Activated B cell treated with CpG ODN at 0.5 μM for 24 hours (primary cell): ENCODE data around the gene ANKRD34B. TPM values are rescaled to one million over a fixed set of nuclear protein-coding genes. Genes with fewer than 3 reads are reported as not detected.

ENCODE experiments used
- ATAC-seq: fragments of 200-7000 bp; cut with Tn5 transposase; one replicate; pipeline ENCODE4 v1.10.0; 2021; ENCODE audit warnings: low read depth, mild to moderate bottlenecking, moderate library complexity
- CTCF ChIA-PET: fragments of 350-600 bp; sonication (Branson Sonifier 250); formaldehyde crosslinking; loops from one replicate; lab custom pipeline; 2021; ENCODE audit warnings: antibody characterized with exemption; lab: Charles Lee
- POLR2A ChIA-PET: fragments of 350-600 bp; sonication (Branson Sonifier 250); formaldehyde crosslinking; loops from one replicate; lab custom pipeline; 2021; ENCODE audit warnings: antibody characterized with exemption; lab: Charles Lee
- DNase-seq: peaks from one replicate; pipeline ENCODE4 v3.0.0; 2022
- H3K27ac Mint-ChIP-seq: one replicate; pipeline ENCODE4 v1.8.0; 2020; ENCODE audit warnings: mixed read lengths
- H3K27me3 Mint-ChIP-seq: one replicate; pipeline ENCODE4 v1.8.0; 2021; ENCODE audit warnings: mixed read lengths
- H3K36me3 Mint-ChIP-seq: one replicate; pipeline ENCODE4 v1.8.0; 2021; ENCODE audit warnings: low read depth, mixed read lengths
- H3K4me1 Mint-ChIP-seq: one replicate; pipeline ENCODE4 v1.8.0; 2021; ENCODE audit warnings: mixed read lengths
- H3K4me3 Mint-ChIP-seq: one replicate; pipeline ENCODE4 v1.8.0; 2020; ENCODE audit warnings: mild to moderate bottlenecking, mixed read lengths
- H3K9me3 Mint-ChIP-seq: one replicate; pipeline ENCODE4 v1.8.0; 2020; ENCODE audit warnings: mixed read lengths
- intact Hi-C: fragments of 100-400 bp; cut with micrococcal nuclease; formaldehyde crosslinking; loops from one replicate; pipeline ENCODE4 v1.15.1; 2024
- total RNA-seq: library from RNA; stranded (reverse); gene quantifications from 2 replicates; pipeline ENCODE4 v1.2.3, GENCODE V29; 2022
- TF ChIP-seq, protein P1 (sequence below): fragments of 200-600 bp; IDR thresholded peaks from one replicate; pipeline ENCODE4 v1.8.0; 2022; ENCODE audit warnings: antibody characterized with exemption, mild to moderate bottlenecking

The ANKRD34B gene
- total RNA-seq, 1 donor from 2014 or later: not detected

GRCh38 chr5:80559244-80559643 lies 10.8 kb downstream of the ANKRD34B start:
- no peak for ATAC-seq
- POLR2A ChIA-PET: no interaction called here
- H3K27ac Mint-ChIP-seq: no peak overlapping the region
- H3K27me3 Mint-ChIP-seq: peaks cover 19% of the 10 kb centered on the region
- DNase-seq: no peak
- TF ChIP-seq, protein P1, sequence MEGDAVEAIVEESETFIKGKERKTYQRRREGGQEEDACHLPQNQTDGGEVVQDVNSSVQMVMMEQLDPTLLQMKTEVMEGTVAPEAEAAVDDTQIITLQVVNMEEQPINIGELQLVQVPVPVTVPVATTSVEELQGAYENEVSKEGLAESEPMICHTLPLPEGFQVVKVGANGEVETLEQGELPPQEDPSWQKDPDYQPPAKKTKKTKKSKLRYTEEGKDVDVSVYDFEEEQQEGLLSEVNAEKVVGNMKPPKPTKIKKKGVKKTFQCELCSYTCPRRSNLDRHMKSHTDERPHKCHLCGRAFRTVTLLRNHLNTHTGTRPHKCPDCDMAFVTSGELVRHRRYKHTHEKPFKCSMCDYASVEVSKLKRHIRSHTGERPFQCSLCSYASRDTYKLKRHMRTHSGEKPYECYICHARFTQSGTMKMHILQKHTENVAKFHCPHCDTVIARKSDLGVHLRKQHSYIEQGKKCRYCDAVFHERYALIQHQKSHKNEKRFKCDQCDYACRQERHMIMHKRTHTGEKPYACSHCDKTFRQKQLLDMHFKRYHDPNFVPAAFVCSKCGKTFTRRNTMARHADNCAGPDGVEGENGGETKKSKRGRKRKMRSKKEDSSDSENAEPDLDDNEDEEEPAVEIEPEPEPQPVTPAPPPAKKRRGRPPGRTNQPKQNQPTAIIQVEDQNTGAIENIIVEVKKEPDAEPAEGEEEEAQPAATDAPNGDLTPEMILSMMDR: no peak
- CTCF ChIA-PET: no interaction called here
- intact Hi-C loops: no loop called here
- no peak overlapping the region for H3K4me3 Mint-ChIP-seq
- H3K9me3 Mint-ChIP-seq: no peaks in the 10 kb centered on the region
- H3K36me3 Mint-ChIP-seq: no peaks in the 10 kb centered on the region
- H3K4me1 Mint-ChIP-seq: no peaks in the 10 kb centered on the region

GRCh38 chr5:80555099-80555498 lies 15.0 kb downstream of the ANKRD34B start:
- H3K36me3 Mint-ChIP-seq: no peaks in the 10 kb centered on the region
- no peak overlapping the region for H3K4me3 Mint-ChIP-seq
- ATAC-seq (no peak), DNase-seq (no peak)
- TF ChIP-seq, protein P1: no peak
- H3K4me1 Mint-ChIP-seq: no peaks in the 10 kb centered on the region
- intact Hi-C loops: no loop called here
- POLR2A ChIA-PET: no interaction called here
- CTCF ChIA-PET: no interaction called here
- H3K9me3 Mint-ChIP-seq: no peaks in the 10 kb centered on the region
- peaks cover 26% of the 10 kb centered on the region for H3K27me3 Mint-ChIP-seq
- no peak overlapping the region for H3K27ac Mint-ChIP-seq

- DNase-seq: no peak
- no peak overlapping the region for H3K27ac Mint-ChIP-seq
- TF ChIP-seq, protein P1: no peak
- CTCF ChIA-PET: no interaction called here
- no peaks in the 10 kb centered on the region for H3K9me3 Mint-ChIP-seq
- no peak for ATAC-seq
- H3K36me3 Mint-ChIP-seq: no peaks in the 10 kb centered on the region
- intact Hi-C loops: no loop called here
- H3K4me1 Mint-ChIP-seq: no peaks in the 10 kb centered on the region
- H3K4me3 Mint-ChIP-seq: no peak overlapping the region
- H3K27me3 Mint-ChIP-seq: peaks cover 26% of the 10 kb centered on the region
- POLR2A ChIA-PET: no interaction called here
Measured at GRCh38 chr5:80554646-80555045, 15.4 kb downstream of the ANKRD34B start.

- ATAC-seq (no peak), DNase-seq (no peak)
- Mint-ChIP-seq H3K27me3 (peaks cover 8% of the 10 kb centered on the region), H3K4me1 (no peaks in the 10 kb centered on the region), H3K27ac (no peak overlapping the region), H3K9me3 (no peaks in the 10 kb centered on the region), H3K4me3 (no peak overlapping the region), H3K36me3 (no peaks in the 10 kb centered on the region)
- CTCF ChIA-PET: no interaction called here
- TF ChIP-seq, protein P1: no peak
- intact Hi-C loops: no loop called here
- POLR2A ChIA-PET: no interaction called here
Measured at GRCh38 chr5:80541392-80541791, 28.7 kb downstream of the ANKRD34B start.

DNA sequence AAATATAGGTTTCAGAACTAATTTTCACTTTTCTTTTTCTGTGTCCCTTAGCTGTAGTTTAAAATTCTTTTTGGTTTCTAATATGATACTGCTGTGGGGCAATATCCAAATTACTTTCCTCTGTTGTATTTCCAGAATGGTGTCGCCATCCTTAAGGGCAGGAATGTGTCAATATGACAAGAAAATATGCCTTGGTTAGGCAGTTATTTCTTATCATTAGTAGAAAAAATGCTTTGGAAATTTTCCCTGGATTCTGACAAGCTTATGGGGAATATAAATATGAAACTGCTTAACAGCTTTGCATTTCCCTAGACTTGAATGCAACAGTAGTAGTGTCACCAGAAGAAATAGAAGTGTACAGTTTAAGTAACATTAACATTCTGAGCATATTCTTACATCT lies 29.4 kb downstream of the ANKRD34B start:
- Mint-ChIP-seq H3K4me3 (no peak overlapping the region), H3K27ac (no peak overlapping the region), H3K9me3 (no peaks in the 10 kb centered on the region), H3K4me1 (no peaks in the 10 kb centered on the region), H3K36me3 (no peaks in the 10 kb centered on the region), H3K27me3 (peaks cover 8% of the 10 kb centered on the region)
- no peak for DNase-seq
- ChIA-PET CTCF (no interaction called here), POLR2A (no interaction called here)
- intact Hi-C loops: no loop called here
- ATAC-seq: no peak
- TF ChIP-seq, protein P1: no peak
